Stimulated activated CD4-positive, alpha-beta T cell treated with anti-CD3 and anti-CD28 coated beads, TNF-alpha, amount 100 ng/mL, for 4 hours (primary cell): Measurements from ENCODE around the gene OVOL2.
"Not testable (repeated sequence)": the region's sequence is repeated elsewhere in the genome, so short reads cannot be mapped to it uniquely, and the experiment has no call there.

Experiments
- DNase-seq, 3 experiments: peaks; one replicate each; pipeline ENCODE4 v3.0.0-alpha.2; 2020; ENCODE audit warnings: low read depth in 3 of 3

OVOL2 gene

GRCh38 chr20:18057101-18057993 lies at the start of gene OVOL2:
Gene OVOL2 (minus strand): TSS chr20:18057916. CDS start chr20:18057634, 282 bp downstream.
- DNase-seq, result no peak

- no peak for DNase-seq
These were observed 45.8 kb upstream of the OVOL2 start for GRCh38 chr20:18103497-18103896.

- DNase-seq, result no peak
These were observed 43.6 kb upstream of the OVOL2 start for GRCh38 chr20:18101125-18101810.

GRCh38 chr20:18100569-18100968 lies 42.9 kb upstream of the OVOL2 start:
- DNase-seq, result not testable (repeated sequence)

GRCh38 chr20:18094191-18094590 lies 36.5 kb upstream of the OVOL2 start:
- no peak for DNase-seq

GRCh38 chr20:18093388-18093787 lies 35.7 kb upstream of the OVOL2 start:
- no peak for DNase-seq

DNA sequence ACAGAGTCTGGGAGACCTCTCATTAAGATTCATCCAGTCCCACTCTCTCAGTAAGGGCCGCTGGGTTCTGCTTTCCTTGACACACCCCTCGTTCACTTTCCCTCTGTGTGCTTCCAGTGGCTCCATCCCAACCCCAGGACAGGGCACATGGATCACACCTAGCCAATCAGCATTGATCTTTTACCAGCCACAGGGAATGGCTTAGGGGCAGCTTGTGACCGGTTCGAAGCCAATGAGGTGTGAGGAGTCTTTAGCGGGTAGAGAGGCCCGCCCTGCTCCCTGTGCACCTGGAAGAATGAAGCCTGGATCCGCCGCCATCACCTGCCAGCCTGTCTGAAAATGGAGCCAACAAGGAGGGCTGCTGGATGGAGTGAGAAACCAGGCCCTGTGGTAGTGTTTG lies 35.2 kb upstream of the OVOL2 start:
- no peak for DNase-seq

DNA sequence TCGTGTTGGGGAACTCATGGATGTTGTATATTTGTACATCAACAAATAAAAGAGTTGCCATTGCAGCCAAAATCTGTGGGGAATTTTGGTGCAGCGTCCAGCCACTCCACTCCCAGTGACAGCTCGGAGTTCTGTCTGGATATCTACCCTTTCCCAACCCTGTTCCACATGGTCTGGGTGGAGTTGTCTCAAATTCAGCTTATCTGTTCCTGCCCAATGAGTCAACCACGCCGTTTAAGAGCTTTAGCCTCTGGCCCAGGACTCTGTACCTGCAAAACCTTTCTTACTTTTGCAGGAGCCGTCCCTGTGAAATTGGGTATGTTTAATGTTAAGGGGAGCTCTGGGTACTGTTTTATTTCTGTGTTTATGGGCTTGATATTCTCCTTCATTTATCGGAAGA lies 33.9 kb upstream of the OVOL2 start:
- no peak for DNase-seq

DNA sequence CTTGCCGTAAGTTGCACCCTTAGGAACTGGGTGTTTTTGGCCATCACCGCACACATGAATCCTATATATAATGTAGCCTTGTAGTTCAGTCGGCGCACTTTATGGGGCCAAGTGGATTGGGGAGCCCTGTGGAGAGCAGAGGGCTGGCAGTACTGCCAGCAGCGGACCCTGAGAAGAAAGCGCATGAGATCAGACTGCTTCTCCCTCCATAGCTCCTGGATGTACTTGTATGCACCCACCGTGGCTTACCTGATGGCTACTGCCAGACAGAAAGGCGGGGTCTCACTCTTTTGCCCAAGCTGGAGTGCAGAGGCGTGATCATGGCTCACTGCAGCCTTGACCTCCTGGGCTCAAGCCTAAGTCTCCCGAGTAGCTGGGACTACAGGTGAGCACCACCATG lies 32.8 kb upstream of the OVOL2 start:
- DNase-seq, result no peak

- no peak for DNase-seq
These were observed 32.3 kb upstream of the OVOL2 start for GRCh38 chr20:18090044-18090443.

- DNase-seq, result not testable (repeated sequence)
These were observed 31.1 kb upstream of the OVOL2 start for GRCh38 chr20:18088841-18089240.

DNA sequence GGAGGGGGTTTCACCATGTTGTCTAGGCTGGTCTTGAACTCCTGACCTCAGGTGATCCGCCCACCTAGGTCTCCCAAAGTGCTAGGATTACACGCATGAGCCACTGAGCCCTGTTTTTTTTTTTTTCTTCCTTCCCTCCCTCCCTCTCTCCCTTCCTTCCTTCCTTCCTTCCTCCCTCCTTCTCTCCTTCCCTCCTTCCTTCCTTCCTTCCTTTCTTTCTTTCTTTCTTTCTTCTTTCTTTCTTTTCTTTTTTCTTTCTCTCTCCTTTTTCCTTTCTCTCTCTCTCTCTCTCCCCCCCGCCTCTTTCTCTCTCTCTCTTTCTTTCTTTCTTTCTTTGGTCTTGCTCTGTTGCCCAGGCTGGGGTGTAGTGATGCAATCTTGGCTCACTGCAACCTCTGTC lies 30.6 kb upstream of the OVOL2 start:
- not testable (repeated sequence) for DNase-seq

DNA sequence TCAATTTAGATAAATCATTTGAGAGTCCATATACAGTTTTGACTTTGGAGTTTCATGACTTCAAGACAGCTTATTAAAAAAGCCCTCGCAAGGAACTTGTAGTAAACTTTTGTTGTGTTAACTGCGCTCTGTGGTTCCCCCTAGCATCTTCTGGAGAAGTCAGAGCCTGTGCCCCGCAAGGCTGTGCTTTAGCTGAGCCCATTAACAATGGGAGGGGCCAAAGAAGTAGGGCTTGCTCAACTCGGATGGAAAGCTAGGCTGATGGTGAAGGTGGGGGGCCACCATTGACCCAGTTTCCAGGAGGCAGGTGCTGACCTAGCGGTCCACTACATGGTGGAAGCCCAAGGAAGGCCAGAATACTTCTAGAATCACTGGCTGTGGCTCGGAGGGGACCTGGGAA lies 29.3 kb upstream of the OVOL2 start:
- DNase-seq, result no peak

GRCh38 chr20:18080836-18081235 lies 23.1 kb upstream of the OVOL2 start:
- DNase-seq, result not testable (repeated sequence)

- no peak for DNase-seq
These were observed 22.1 kb upstream of the OVOL2 start for GRCh38 chr20:18079756-18080353.

DNA sequence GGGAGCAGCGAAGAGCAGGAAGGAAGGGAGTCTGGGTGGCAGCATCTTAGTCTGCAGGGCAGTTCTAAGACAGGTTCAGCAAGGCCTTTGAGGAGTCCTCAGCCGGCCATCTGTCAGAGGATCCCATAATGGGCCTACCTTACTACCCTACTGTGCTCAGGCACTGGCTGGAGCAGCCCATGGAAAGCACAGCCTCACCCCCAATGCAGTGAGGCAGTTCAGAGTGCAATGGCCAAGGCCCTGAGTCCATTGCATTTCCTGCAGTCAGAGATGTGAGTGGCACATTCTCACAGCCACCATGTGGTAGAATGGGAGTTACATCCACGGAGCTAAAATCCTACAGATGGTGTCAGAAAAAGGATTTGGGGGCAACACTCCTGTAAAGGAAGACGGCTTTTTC lies 19.4 kb upstream of the OVOL2 start:
- DNase-seq, result no peak

DNA sequence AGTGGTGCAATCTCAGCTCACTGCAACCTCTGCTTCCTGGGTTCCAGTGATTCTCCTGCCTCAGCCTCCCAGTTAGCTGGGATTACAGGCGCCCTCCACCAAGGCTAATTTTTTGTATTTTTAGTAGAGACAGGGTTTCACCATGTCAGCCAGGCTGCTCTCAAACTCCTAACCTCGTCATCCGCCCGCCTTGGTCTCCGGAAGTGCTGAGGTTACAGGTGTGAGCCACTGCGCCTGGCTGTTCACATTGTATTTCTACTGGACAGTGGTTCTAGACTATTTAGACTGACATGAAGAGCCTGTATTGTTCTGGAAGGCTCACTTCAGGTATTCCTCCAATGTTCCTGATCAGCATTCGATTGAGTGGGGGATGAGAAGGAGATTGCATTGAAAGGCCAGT lies 14.8 kb upstream of the OVOL2 start:
- no peak for DNase-seq

GRCh38 chr20:18066421-18067333 lies 9.0 kb upstream of the OVOL2 start:
- DNase-seq, result no peak

DNA sequence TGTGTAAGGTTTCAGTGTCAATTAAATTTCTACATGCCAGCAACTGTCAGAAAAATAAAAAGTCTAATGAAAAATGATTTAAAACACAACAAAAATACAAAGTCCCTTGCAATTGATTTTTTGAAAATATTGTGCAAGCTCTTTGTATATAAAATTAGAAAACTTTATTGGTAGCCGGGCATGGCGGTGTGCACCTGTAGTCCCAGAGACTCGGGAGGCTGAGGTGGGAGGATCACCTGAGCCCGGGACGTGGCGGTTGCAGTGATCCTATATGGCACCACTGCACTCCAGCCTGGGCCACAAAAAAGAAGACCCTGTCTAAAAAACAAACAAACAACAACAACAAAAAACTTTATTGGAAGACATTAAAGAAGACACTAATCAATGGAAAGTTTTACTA lies 6.0 kb upstream of the OVOL2 start:
- no peak for DNase-seq

- DNase-seq, result no peak
These were observed 1.9 kb upstream of the OVOL2 start for GRCh38 chr20:18059603-18060002.

DNA sequence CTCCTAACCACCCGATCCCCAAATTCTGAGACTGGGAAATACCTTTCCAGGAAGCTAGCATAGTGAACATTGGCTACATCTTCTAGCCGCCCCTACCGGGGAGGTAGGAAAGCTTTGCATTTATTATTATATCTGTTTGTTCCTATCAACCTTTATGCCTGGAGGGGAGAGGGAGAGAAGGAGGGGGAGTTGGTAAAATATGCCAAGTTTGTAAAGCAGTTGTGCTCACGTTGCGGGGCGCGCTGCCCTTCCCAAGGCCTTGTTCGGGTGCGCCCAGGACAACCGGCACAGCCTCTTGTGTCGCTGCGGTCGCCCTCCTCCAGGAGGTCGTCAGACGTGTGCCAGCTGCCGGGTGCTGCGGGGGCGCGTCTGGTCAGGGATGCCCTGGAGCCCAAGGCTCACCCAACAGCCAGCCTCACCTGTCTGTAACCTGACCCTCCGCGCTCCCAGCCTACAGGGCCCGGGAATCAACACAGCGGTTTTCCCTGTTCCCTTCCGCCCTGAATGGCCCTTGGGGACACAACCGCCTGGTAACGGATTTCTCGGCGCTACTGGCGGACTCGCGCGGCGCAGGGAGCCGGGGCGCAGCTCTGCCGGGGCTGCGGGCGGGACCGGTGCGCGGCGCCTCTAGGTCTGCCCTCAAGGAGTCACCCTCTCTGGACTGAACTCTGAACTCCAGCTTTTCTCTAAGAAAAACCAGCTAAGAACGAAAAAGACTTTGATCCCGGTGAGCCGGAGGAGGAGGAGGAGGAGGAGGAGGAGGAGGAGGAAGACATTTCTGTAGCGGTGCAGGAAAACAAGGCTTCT lies 1.1 kb upstream of the OVOL2 start:
- DNase-seq, result no peak
